Osteocyte (in vitro differentiated cells): ENCODE measurements around the gene OPCML. TPM values are rescaled to one million over a fixed set of nuclear protein-coding genes. Genes with fewer than 3 reads are reported as not detected.

Experiments
- DNase-seq: peaks from one replicate; pipeline ENCODE4 v3.0.0; 2021; ENCODE audit warnings: mixed read lengths; ENCODE audit not compliant: unreplicated experiment; ENCODE audit errors: extremely low spot score
- H3K27ac Mint-ChIP-seq: one replicate; pipeline ENCODE4 v1.8.0; 2021; ENCODE audit warnings: mild to moderate bottlenecking, mixed read lengths; ENCODE audit not compliant: unreplicated experiment
- H3K27me3 Mint-ChIP-seq: one replicate; pipeline ENCODE4 v1.8.0; 2021; ENCODE audit warnings: mixed read lengths; ENCODE audit not compliant: unreplicated experiment
- H3K36me3 Mint-ChIP-seq: one replicate; pipeline ENCODE4 v1.8.0; 2021; ENCODE audit warnings: mixed read lengths; ENCODE audit not compliant: unreplicated experiment
- H3K4me1 Mint-ChIP-seq: one replicate; pipeline ENCODE4 v1.8.0; 2021; ENCODE audit warnings: mixed read lengths; ENCODE audit not compliant: unreplicated experiment
- H3K4me3 Mint-ChIP-seq: one replicate; pipeline ENCODE4 v1.8.0; 2021; ENCODE audit warnings: mild to moderate bottlenecking, moderate library complexity, mixed read lengths; ENCODE audit not compliant: unreplicated experiment
- H3K9me3 Mint-ChIP-seq: one replicate; pipeline ENCODE4 v1.8.0; 2021; ENCODE audit warnings: mixed read lengths; ENCODE audit not compliant: unreplicated experiment
- total RNA-seq: library from RNA; stranded (reverse); gene quantifications from 2 replicates; pipeline ENCODE4 v1.2.1, GENCODE V29; 2021
- TF ChIP-seq, protein P1 (sequence below): fragments of 200-600 bp; sonication (generic); IDR thresholded peaks from 2 replicates; pipeline ENCODE4 v1.5.0; 2021; ENCODE audit warnings: antibody characterized with exemption, mild to moderate bottlenecking, moderate library complexity

Gene OPCML
- total RNA-seq, 1 donor from 2014 or later: 0.11 TPM

DNA sequence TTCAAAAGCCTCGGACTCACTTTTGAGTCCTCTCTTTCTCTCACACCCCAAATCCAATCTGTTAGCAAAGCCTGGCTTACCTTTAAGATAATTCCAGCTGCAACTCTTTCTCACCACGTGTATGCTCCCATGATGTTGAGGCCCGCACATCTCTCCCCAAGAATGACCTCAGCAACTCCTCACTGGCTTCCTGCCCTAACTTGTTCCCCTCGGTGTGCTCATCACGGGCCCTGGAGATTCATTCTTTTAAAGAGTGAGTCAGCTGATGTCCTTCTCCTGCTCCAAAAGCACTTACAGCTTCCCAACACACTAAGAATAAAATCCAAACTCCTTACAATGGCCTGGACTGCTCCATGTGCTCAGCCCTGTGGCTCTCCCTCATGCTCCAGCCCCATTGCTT, 1041.3 kb downstream of the OPCML start:
- TF ChIP-seq, protein P1, sequence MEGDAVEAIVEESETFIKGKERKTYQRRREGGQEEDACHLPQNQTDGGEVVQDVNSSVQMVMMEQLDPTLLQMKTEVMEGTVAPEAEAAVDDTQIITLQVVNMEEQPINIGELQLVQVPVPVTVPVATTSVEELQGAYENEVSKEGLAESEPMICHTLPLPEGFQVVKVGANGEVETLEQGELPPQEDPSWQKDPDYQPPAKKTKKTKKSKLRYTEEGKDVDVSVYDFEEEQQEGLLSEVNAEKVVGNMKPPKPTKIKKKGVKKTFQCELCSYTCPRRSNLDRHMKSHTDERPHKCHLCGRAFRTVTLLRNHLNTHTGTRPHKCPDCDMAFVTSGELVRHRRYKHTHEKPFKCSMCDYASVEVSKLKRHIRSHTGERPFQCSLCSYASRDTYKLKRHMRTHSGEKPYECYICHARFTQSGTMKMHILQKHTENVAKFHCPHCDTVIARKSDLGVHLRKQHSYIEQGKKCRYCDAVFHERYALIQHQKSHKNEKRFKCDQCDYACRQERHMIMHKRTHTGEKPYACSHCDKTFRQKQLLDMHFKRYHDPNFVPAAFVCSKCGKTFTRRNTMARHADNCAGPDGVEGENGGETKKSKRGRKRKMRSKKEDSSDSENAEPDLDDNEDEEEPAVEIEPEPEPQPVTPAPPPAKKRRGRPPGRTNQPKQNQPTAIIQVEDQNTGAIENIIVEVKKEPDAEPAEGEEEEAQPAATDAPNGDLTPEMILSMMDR: no peak
- DNase-seq: no peak
- H3K9me3 Mint-ChIP-seq: peaks cover 6% of the 10 kb centered on the region
- no peaks in the 10 kb centered on the region for H3K36me3 Mint-ChIP-seq
- H3K4me3 Mint-ChIP-seq: no peak overlapping the region
- H3K27ac Mint-ChIP-seq: no peak overlapping the region
- no peaks in the 10 kb centered on the region for H3K27me3 Mint-ChIP-seq
- peaks cover 2% of the 10 kb centered on the region for H3K4me1 Mint-ChIP-seq

DNA sequence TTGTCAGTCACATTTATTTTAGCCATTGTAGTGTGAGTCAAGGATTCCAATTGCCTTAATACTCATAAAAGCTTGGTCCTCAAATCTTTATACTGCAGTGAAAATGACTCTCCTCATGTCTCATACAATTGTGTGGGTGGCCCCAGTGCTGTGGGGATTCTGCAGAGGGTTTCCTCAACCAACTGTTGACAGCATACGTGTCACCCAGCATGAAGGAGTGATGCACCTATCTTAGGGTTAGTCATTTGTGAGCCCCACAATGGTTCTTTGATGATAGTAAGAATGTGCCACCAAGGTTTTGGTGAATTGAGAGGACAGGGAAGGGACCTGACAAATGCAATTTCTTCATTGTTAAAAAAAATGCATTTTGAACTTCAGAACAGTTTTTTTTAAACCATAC, 1046.2 kb downstream of the OPCML start:
- DNase-seq: no peak
- no peak overlapping the region for H3K27ac Mint-ChIP-seq
- H3K36me3 Mint-ChIP-seq: no peaks in the 10 kb centered on the region
- TF ChIP-seq, protein P1: no peak
- H3K4me3 Mint-ChIP-seq: no peak overlapping the region
- H3K27me3 Mint-ChIP-seq: no peaks in the 10 kb centered on the region
- no peaks in the 10 kb centered on the region for H3K4me1 Mint-ChIP-seq
- peaks cover 13% of the 10 kb centered on the region for H3K9me3 Mint-ChIP-seq

DNA sequence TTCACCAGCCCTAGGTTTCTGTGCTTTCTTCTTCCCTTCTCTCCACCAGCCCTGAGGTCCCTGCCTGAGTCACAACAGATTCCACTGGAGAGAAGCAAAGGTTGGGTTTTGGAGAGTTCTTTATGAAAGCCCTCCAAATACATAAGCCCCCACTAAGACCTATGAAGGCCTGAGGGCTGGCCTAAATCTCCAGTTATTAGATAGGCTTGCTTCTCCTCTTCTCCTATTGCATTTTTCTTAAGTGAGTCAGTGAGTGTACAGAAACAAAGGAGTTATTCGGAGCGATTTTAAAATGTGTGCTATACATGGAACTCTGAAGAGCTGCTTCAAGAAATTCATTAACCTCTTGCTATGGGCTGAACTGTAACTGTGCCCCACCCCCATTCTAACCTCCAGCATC, 1057.3 kb downstream of the OPCML start:
- Mint-ChIP-seq H3K4me1 (no peaks in the 10 kb centered on the region), H3K9me3 (peaks cover 4% of the 10 kb centered on the region), H3K4me3 (no peak overlapping the region), H3K36me3 (no peaks in the 10 kb centered on the region), H3K27me3 (peaks cover 10% of the 10 kb centered on the region), H3K27ac (no peak overlapping the region)
- no peak for DNase-seq
- TF ChIP-seq, protein P1: no peak

DNA sequence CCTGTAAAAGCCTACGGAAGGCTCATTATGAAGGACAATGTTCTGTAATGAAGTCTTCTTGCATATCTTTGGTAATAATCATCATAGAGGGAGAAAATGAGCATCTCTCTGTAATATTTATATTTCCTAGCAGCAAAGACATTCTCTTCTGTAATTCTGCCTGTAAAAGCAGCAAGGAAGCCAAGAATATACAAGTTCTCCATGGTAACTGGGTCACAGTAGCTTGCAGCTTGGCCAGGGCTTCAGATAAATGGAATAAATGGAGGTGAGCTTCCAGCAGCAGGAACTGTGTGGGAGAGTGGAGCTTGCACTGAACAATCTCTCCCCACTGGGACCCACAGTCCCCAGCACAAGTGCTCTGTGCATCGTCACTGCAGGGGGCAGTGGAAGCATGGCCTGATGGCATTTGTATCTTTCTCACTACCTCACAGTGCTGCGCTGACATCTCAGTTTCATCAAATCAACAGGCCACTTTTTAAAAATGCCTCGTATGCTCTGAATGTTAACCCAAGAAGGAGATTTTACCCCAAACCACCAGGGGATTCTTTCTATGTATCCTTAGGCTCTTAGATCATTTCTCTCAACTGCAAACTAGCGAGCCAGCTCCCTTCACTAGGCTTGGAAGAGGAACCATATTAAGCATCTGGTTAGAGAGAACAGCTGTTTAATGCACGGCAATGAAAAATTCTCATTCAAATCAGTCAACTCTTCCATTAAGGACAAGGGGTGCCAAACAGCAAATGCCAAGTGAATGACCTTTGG, 1059.7 kb downstream of the OPCML start:
- H3K9me3 Mint-ChIP-seq: peaks cover 4% of the 10 kb centered on the region
- no peaks in the 10 kb centered on the region for H3K4me1 Mint-ChIP-seq
- H3K36me3 Mint-ChIP-seq: no peaks in the 10 kb centered on the region
- DNase-seq: no peak
- H3K27me3 Mint-ChIP-seq: no peaks in the 10 kb centered on the region
- H3K27ac Mint-ChIP-seq: no peak overlapping the region
- H3K4me3 Mint-ChIP-seq: no peak overlapping the region
- TF ChIP-seq, protein P1: no peak

DNA sequence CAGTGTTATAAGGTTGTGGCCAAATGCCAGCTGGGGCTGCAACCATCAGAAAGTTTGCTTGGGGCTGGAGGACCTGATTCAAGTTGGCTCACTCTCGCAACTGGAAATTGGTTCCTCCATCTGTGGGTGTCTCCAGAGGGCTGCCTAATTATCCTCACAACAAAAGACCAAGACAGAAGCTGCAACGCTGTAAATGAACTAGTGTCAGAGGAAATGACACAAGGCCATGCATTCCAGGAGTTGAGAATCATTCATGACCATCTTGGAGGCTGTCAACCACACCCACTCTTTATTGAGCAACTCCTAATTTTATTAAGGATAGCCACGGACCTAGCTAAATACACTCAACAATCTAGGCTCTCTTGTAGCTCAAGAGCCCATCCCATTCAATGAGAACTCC, 1060.8 kb downstream of the OPCML start:
- Mint-ChIP-seq H3K27ac (no peak overlapping the region), H3K36me3 (no peaks in the 10 kb centered on the region), H3K4me1 (no peaks in the 10 kb centered on the region), H3K4me3 (no peak overlapping the region), H3K9me3 (peaks cover 4% of the 10 kb centered on the region), H3K27me3 (peaks cover 8% of the 10 kb centered on the region)
- no peak for DNase-seq
- TF ChIP-seq, protein P1: no peak
